ENCODE results near the gene HECTD4. TPM values are rescaled to one million over a fixed set of nuclear protein-coding genes. Genes with fewer than 3 reads are reported as not detected.

Gene HECTD4
- total and polyA plus RNA-seq, 12 donors: 3.0 to 33.7 (median 23.9) TPM

DNA sequence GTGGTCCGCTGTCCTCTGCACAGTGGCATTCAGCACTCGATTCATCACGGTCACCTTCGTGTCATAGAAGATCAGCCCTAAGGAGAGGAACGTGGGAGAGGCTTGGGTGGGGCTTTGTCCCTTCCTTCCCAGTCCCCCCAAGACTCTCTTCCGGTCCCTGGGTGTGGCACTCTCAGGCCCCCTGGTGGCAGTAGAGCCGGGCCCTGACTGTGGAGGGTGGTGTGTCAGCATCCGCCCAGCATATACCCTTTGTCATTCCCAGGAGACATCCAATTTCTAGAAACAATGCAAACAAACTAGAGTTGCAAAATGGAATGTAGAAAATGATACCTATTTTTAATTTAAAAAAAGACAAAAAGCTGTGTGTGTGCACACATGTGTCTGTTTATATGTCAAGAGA lies 211.9 kb downstream of the HECTD4 start:
- peak overlapping the region in 1 of 10 donors; percentile 23 for H3K27ac ChIP-seq
- peak in 2 of 8 donors; percentile 65 for ATAC-seq
- intact Hi-C loops (cut with DNase I): loop anchor here in 1 of 10 donors (5.0 kb wide), 1 partner anchor 992 kb away; no protein-coding TSS in a partner anchor
- WGBS, 2 donors: 57% methylated on average over 8 of the region's 8 CpGs
- H3K9me3 ChIP-seq: no peaks in the 10 kb centered on the region
- peaks cover 0 to 95% (median 43%) of the 10 kb centered on the region in 9 donors for H3K36me3 ChIP-seq
- TF ChIP-seq, protein P1, sequence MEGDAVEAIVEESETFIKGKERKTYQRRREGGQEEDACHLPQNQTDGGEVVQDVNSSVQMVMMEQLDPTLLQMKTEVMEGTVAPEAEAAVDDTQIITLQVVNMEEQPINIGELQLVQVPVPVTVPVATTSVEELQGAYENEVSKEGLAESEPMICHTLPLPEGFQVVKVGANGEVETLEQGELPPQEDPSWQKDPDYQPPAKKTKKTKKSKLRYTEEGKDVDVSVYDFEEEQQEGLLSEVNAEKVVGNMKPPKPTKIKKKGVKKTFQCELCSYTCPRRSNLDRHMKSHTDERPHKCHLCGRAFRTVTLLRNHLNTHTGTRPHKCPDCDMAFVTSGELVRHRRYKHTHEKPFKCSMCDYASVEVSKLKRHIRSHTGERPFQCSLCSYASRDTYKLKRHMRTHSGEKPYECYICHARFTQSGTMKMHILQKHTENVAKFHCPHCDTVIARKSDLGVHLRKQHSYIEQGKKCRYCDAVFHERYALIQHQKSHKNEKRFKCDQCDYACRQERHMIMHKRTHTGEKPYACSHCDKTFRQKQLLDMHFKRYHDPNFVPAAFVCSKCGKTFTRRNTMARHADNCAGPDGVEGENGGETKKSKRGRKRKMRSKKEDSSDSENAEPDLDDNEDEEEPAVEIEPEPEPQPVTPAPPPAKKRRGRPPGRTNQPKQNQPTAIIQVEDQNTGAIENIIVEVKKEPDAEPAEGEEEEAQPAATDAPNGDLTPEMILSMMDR (IDR thresholded peaks at IDR 0.05): peak in 8 of 9 donors; percentile 6 to 48 (median 36)
- DNase-seq: no peak
- H3K27me3 ChIP-seq: no peaks in the 10 kb centered on the region
- no peaks in the 10 kb centered on the region for H3K4me1 ChIP-seq
- no peak overlapping the region for H3K4me3 ChIP-seq

DNA sequence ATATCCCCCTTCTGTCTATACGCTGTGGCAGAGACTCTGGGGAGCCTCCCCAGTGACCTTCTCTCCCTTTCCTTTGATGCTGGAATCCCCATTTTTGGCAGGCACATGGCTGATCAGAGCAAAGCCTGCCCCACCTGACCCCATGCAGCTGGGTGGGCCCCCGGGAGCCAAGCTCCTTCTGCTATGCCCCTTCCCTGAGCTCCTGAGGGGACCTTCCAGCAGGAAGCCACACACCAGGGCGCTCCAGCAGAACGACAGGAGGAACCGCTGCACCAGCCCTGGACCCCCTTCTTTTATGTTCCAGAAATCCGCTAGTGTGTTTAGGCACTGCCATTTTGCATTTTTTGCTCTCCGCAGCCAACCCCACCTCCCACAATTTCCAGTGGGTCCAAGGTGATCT lies 212.3 kb downstream of the HECTD4 start:
- Histone ChIP-seq H3K27ac (peak overlapping the region in 1 of 10 donors; percentile 23), H3K27me3 (no peaks in the 10 kb centered on the region), H3K4me1 (no peaks in the 10 kb centered on the region), H3K9me3 (no peaks in the 10 kb centered on the region), H3K36me3 (peaks cover 0 to 91% (median 39%) of the 10 kb centered on the region in 9 donors), H3K4me3 (no peak overlapping the region)
- intact Hi-C loops (cut with DNase I): loop anchor here in 1 of 10 donors (5.0 kb wide), 1 partner anchor 992 kb away; no protein-coding TSS in a partner anchor
- TF ChIP-seq, protein P1 (IDR thresholded peaks at IDR 0.05): no peak
- ATAC-seq (no peak), DNase-seq (no peak)
- WGBS, 2 donors: 90 to 91% methylated on average over 7 of the region's 7 CpGs

DNA sequence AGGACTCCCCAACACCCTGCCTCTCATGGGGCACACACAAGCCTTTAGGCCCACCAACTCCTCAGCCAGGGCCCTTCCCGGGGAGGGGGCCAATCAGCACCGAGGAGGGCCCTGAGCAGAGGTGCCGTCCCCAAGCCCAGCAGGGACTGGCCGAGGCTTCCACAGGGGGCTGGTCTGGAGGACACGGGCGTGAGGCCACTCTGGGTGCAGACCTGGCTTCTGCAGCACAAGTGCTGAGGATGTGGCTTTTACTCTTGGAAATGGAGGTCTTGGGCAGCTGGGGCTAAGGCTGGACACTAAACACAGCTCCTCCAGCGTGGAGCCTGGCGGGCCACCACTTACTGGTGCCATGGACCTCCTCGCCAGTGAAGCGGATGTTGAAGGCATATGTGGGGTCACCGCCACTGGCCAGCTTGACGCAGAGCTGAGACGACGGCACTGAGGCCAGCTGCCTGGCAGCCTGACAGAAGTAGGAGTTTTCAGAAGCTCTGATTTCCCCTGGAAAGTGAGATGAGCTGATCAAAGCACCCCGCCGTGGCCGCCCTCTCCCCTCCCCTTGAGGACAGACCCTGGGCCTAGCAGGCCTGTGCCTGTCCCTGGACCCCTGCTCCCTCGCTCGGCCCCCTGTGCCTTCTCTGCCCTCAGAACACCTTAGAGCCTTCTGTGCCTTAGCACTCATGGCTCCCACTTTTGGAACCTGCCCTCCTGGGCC lies 212.9 kb downstream of the HECTD4 start:
- Histone ChIP-seq H3K36me3 (peaks cover 0 to 88% (median 33%) of the 10 kb centered on the region in 9 donors), H3K4me1 (no peaks in the 10 kb centered on the region), H3K9me3 (no peaks in the 10 kb centered on the region), H3K4me3 (no peak overlapping the region), H3K27ac (peak overlapping the region in 1 of 10 donors; percentile 23), H3K27me3 (no peaks in the 10 kb centered on the region)
- intact Hi-C loops (cut with DNase I): no loop called here
- WGBS, 2 donors: 89 to 94% methylated on average over 18 to 19 of the region's 19 CpGs
- TF ChIP-seq, protein P1 (IDR thresholded peaks at IDR 0.05): no peak
- peak in 1 of 8 donors; percentile 10 for ATAC-seq
- DNase-seq: no peak

DNA sequence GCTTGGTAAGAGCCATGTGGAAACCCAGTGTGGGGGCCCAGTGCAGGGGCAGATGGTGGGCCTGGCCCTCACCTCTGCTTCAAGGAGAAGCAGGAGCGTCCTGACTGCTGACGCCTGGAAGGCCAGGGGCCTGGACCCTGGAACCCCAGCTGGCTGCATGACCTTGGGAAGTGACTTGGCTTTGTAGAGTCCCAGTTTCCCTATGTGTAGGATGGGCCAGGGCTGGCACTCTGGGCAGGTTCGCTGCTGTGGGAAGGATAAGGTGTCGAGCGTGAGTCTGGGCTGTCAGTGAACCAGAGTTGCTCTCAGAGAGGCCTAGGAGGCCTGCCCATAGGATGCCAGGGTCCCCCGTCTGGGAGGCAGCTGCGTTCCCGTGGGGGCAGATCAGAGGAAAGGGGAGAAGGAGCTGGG lies 213.7 kb downstream of the HECTD4 start:
- no peak overlapping the region for H3K4me3 ChIP-seq
- no peak overlapping the region for H3K27ac ChIP-seq
- H3K36me3 ChIP-seq: peaks cover 0 to 89% (median 30%) of the 10 kb centered on the region in 9 donors
- TF ChIP-seq, protein P1 (IDR thresholded peaks at IDR 0.05): no peak
- no peak for DNase-seq
- no peak for ATAC-seq
- no peaks in the 10 kb centered on the region for H3K27me3 ChIP-seq
- H3K4me1 ChIP-seq: no peaks in the 10 kb centered on the region
- intact Hi-C loops (cut with DNase I): no loop called here
- WGBS, 2 donors: 88 to 92% methylated on average over 8 of the region's 8 CpGs
- no peaks in the 10 kb centered on the region for H3K9me3 ChIP-seq

Measured in heart right ventricle (tissue), 16 donors.